ENCODE measurements around the gene SCUBE1. TPM values are rescaled to one million over a fixed set of nuclear protein-coding genes. Genes with fewer than 3 reads are reported as not detected.

The SCUBE1 gene
- total and polyA plus RNA-seq, 9 donors = 5.5 to 202 (median 49.0) TPM

DNA sequence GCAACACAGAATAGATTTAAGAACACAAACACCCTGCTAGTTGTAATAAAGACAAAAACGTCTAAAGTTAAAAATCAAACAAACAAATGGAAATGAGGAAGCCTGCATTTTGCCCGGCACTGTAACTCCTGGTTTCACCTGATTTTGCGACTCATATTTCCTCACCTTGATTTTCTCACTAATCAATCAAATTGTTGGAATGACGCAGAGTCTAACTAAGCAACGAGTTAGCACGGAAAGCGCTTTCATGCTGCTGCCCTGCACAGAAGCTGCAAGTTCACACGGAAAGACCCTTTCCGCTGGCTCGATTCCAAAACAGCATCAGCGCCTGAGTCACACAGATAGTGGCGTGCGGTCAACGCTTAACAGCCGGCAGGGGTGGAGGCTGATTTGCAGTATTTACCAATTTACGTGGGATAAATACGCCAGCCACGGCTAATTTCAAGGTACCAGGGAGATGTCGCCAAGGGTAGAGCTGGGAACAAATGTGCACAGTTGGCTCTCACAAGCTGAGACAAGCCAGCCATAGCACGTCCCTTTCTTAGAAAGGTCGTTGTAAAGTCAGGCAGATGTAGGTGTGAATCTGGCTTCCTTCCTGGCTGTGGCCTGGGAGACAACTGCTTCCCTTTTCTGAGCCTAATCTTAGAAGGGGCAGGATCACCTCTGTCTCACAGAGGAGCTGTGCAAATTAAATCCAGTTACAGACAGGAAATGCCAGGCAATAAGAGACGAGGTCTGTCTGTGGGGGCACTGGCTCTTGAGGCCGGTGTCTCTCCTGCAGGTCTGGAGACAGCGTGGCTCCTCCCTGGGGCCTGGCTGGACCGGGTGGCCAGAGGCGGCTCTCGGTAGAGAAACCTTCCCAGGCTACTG, 79.3 kb downstream of the SCUBE1 start:
- peak; percentile 85 to 89 (median 86) for DNase-seq
- H3K27ac ChIP-seq = peak overlapping the region; percentile 26 to 75
- WGBS, 3 donors = 11 to 16% (median 13%) methylated on average over 27 of the region's 27 CpGs
- TF ChIP-seq EP300 (IDR thresholded peaks at IDR 0.05) (no peak), POLR2A (IDR thresholded peaks at IDR 0.05) (no peak)
- peaks cover 26% of the 10 kb centered on the region for H3K4me1 ChIP-seq (ENCODE audit: insufficient read depth)
- H3K36me3 ChIP-seq = no peaks in the 10 kb centered on the region
- no peak overlapping the region for H3K4me3 ChIP-seq
- no peaks in the 10 kb centered on the region for H3K9me3 ChIP-seq
- no peaks in the 10 kb centered on the region for H3K27me3 ChIP-seq
- intact Hi-C loops (cut with DNase I) = no loop called here

- H3K4me1 ChIP-seq (ENCODE audit: insufficient read depth) = peaks cover 26% of the 10 kb centered on the region
- DNase-seq = peak in 4 of 5 donors; percentile 50 to 80 (median 66)
- TF ChIP-seq POLR2A (IDR thresholded peaks at IDR 0.05) (no peak), EP300 (IDR thresholded peaks at IDR 0.05) (no peak), CTCF (IDR thresholded peaks at IDR 0.05) (no peak)
- H3K27ac ChIP-seq = peak overlapping the region in 1 of 2 donors; percentile 75
- 44 to 53% (median 47%) methylated on average over 19 of the region's 19 CpGs for WGBS, 3 donors
- H3K9me3 ChIP-seq = no peaks in the 10 kb centered on the region
- no peaks in the 10 kb centered on the region for H3K36me3 ChIP-seq
- no peak overlapping the region for H3K4me3 ChIP-seq
- intact Hi-C loops (cut with DNase I) = no loop called here
- no peaks in the 10 kb centered on the region for H3K27me3 ChIP-seq
Measured at GRCh38 chr22:43262990-43263644, 80.1 kb downstream of the SCUBE1 start.

DNA sequence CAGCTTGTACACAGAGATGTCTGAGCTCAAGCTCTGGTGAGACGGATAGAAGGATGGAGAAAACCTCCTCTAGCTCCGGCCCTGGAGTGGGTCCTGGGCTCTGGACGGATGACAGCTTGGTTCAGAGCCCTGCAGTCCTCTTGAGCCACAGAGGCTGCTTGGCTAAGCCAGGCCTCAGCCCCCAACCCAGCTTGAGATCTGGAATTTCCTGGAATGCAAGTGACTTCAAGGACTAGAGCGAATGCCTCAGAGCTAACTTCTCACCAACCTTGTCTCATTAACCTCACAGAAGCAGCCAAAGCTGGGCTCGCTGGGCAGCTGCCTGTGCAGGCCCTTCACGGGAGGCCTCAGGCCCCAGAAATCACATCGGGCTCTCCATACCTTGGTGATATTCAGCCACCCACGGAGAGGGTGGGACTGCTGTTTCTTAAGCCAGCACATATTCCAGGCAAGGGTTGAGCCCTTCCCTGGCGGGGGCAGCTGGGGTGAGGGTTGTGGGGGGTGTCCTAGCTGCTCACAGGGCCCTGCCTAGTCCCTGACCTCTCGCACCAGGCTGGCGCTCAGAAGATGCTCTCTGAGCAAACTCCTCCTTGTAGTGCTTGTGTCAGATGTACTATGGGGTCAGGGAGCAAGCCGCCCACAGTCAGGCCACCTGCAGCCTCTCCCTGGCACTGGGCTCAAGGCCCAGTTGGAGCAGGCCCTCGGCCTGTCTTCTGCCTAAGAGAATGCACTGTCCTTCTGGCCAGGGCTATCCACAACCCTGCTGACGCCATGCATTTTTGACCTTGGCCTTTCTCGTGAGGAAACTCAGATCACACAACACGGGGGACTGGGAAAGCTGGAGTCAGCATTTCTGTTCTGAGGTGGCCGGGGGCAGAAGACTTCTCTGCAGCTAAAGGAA, 82.6 kb downstream of the SCUBE1 start:
- Histone ChIP-seq H3K27me3 (no peaks in the 10 kb centered on the region), H3K36me3 (no peaks in the 10 kb centered on the region), H3K4me1 (ENCODE audit: insufficient read depth) (peaks cover 31% of the 10 kb centered on the region), H3K9me3 (no peaks in the 10 kb centered on the region), H3K27ac (peak overlapping the region; percentile 39 to 75), H3K4me3 (no peak overlapping the region)
- intact Hi-C loops (cut with DNase I) = loop anchor here in 1 of 4 donors (1.0 kb wide), 1 partner anchor 19 kb away; no protein-coding TSS in a partner anchor
- TF ChIP-seq POLR2A (IDR thresholded peaks at IDR 0.05) (no peak), CTCF (IDR thresholded peaks at IDR 0.05) (no peak), EP300 (IDR thresholded peaks at IDR 0.05) (no peak)
- peak; percentile 76 to 89 (median 81) for DNase-seq
- 31 to 55% (median 47%) methylated on average over 15 to 17 of the region's 17 CpGs for WGBS, 3 donors

- H3K4me3 ChIP-seq = no peak overlapping the region
- H3K27me3 ChIP-seq = no peaks in the 10 kb centered on the region
- 84 to 92% (median 88%) methylated on average over 20 of the region's 20 CpGs for WGBS, 3 donors
- peaks cover 17% of the 10 kb centered on the region for H3K4me1 ChIP-seq (ENCODE audit: insufficient read depth)
- DNase-seq = no peak
- H3K36me3 ChIP-seq = no peaks in the 10 kb centered on the region
- intact Hi-C loops (cut with DNase I) = no loop called here
- TF ChIP-seq EP300 (IDR thresholded peaks at IDR 0.05) = no peak
- TF ChIP-seq POLR2A (IDR thresholded peaks at IDR 0.05) = no peak
- TF ChIP-seq CTCF (IDR thresholded peaks at IDR 0.05) = no peak
- H3K27ac ChIP-seq = no peak overlapping the region
- H3K9me3 ChIP-seq = no peaks in the 10 kb centered on the region
Measured at GRCh38 chr22:43257961-43258360, 85.2 kb downstream of the SCUBE1 start.
